ENCODE measurements around the gene FJX1.
A peak's percentile ranks its signal among the peaks of the same experiment; 100 is the strongest.
"Not testable (repeated sequence)": the region's sequence is repeated elsewhere in the genome, so short reads cannot be mapped to it uniquely, and the experiment has no call there.

FJX1 gene

DNA sequence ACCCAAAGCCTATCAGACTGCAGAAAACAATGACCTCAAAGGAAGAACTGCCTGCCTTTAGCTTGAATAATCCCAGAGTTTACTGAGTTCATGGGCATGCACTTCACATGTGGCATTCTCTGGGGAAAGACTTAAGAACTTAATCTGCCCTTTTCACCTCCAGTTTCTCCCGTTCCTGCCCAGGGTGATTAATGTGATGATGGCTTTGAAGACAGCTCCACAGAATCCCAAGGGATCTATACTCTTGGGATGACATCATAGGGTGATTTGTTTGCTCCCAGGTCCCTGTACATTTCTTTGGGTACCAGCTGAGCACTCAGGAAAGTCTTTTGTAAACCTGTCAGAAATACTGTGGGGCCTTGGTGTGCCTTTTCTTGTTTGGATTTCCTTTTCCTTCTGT lies 14.0 kb downstream of the FJX1 start:
- DNase-seq (ENCODE audit: low spot score), result no peak

DNA sequence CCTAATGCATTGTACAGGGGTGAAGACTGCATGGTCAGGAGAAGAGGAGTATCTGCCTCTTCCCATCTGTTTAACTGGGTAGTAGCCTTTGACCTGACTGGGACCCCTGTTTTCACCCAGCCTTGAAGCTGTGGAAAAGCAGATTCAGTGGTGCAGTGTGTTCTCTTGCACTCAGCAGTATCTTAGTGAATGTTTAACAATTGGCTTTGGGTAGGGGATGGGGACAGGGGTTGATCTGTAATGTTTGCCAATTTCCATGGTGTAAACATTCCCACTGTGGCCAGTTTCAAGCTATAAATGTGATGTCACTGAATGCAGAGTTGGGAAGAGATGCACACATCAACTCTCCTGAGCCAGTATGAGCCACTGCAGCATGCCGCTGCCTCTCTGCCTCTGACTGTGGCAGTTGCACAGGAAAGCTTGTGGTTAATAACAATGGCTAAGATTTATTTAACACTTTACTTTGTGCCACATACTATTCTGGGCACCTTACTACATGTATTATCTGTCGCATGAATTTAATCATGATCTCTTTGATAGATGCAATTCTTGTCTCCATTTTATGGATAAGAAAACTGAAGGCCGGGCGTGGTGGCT lies 15.7 kb downstream of the FJX1 start:
- no peak for DNase-seq (ENCODE audit: low spot score)

- DNase-seq (ENCODE audit: low spot score), result no peak
Measured at GRCh38 chr11:35635933-35636332, 17.7 kb downstream of the FJX1 start.

DNA sequence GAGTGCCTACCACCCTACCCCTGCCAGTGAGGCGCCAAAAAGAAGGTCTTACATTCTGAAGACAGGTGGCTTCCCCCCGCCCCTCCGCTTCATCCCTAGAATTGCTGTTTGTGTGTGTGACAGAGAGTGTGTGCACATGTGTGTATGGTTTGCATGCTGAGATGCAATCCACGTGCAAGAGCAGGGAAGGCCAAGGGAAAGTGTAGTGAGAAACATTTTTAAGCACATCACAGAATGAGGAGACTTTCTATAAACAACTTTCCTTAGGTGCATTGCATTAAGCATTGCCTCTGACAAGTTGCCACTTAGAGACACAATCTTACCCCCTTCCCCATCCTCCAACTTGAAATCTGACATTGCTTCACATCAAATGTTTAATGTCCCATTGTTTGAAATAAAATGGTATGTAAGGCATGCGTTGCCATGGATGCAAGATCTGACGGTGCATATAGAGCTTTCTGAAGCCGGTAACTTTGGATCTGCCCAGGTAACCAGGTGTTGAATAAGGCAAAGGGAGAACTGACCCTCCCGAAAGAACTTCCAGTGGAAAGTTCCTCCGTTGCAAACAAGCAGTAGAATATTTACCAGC lies 21.4 kb downstream of the FJX1 start:
- DNase-seq (ENCODE audit: low spot score), result peak; percentile 31

- DNase-seq (ENCODE audit: low spot score), result no peak
Measured at GRCh38 chr11:35641171-35641897, 23.1 kb downstream of the FJX1 start.

GRCh38 chr11:35641964-35642363 lies 23.7 kb downstream of the FJX1 start:
- no peak for DNase-seq (ENCODE audit: low spot score)

- DNase-seq (ENCODE audit: low spot score), result no peak
Measured at GRCh38 chr11:35647421-35648093, 29.3 kb downstream of the FJX1 start.

DNA sequence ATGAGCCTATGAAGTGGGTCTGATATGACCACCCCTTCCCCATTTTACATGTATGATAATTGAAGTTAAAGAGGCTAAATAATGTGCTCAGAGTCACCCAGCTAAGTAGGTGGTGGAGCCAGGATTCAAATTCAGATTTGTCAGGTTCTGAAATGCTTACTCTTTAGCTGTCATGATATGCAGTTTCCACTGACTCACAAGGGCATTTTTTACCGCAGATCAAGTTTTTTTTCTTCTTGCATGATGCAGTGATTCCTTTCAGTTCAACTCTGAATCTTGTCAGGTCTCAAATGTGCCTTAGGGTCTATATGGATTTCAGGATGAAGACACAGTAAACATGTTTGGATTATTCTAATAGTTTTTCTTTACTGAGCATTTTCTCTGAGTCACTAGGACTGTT lies 31.7 kb downstream of the FJX1 start:
- no peak for DNase-seq (ENCODE audit: low spot score)

DNA sequence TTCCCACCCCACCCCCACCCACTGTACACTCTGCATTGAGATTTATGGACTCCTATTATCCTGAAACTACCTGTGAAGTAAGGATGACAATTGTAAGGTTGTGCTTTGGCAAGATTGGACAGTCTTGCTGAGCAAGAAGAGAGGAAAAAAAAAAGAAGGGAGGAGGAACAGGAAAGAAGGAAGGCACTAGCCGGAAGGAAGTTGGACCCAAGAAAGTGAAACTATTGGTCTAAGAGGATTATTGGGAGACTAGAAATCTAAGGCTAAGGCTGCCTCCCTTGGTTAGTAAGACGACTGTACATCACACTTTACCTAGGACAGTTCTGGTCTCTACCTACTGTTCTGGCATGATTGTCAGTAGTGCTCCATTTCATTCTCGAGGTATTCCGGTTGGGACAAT lies 32.2 kb downstream of the FJX1 start:
- DNase-seq (ENCODE audit: low spot score), result no peak

GRCh38 chr11:35651263-35651662 lies 33.0 kb downstream of the FJX1 start:
- no peak for DNase-seq (ENCODE audit: low spot score)

- not testable (repeated sequence) for DNase-seq (ENCODE audit: low spot score)
Measured at GRCh38 chr11:35652786-35653185, 34.5 kb downstream of the FJX1 start.

GRCh38 chr11:35654711-35655110 lies 36.5 kb downstream of the FJX1 start:
- no peak for DNase-seq (ENCODE audit: low spot score)

DNA sequence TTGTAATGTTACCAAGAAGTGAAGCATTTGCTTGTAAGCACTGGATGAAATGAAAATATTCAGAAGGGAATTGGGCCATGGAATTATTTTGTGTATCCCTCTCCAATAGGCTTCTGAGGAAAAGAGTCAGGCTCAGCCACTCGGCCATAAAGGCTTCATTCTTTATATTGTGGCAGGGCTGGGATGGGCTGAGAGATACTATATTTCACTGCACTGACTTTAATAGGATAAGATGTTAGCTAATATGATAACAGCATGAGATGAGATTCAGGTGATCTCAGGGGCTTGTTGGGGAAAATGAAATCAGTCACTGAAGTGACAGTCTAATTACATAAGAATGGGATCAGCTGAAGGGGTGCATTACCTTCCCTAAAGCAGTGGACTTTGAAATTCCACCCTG lies 37.0 kb downstream of the FJX1 start:
- DNase-seq (ENCODE audit: low spot score), result no peak

GRCh38 chr11:35655856-35656255 lies 37.6 kb downstream of the FJX1 start:
- no peak for DNase-seq (ENCODE audit: low spot score)

DNA sequence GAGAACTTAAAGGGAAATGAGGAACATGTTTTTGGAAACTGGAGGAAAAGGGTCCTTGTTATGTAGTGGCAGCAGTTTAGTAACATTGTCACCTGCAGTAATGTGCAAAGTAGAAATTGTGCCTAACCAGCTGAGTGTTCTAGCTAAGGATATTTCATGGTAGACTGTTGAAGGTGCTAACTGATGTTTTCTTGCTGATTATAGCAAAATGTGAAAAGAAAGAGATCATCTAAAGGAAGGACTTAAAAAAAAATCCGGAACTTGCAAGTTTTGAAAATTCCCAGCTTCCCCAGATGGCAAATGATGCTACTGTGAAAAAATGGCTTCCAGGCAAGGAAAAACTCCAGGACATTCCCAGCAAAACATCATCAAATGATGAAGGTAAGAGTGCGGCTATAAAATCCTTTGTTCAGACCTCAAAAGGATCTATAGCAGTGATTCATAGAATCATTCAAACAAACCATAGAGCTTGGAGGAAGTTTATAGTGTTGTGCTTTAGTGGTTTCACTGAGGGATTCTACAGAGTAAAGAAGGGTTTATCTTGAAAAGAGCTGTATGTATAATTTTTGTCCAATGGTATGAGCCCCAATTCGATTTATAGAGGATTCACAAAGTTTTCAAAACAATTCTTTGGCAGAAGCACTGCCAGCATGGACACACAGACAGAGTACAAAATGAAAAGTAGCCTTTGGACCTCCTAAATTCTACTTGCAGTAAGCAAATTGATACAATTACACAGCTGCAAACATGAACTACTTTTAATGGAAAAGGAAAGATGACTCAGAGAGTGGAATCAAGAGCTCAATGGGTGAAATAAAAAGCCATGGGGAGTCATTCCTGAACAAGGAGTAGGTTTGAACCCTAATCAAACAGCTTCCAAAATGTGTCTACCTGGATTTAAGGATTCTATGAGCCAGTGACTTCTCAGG lies 40.0 kb downstream of the FJX1 start:
- DNase-seq (ENCODE audit: low spot score), result no peak

- DNase-seq (ENCODE audit: low spot score), result no peak
Measured at GRCh38 chr11:35661534-35661933, 43.3 kb downstream of the FJX1 start.

GRCh38 chr11:35662061-35662648 lies 43.9 kb downstream of the FJX1 start:
- DNase-seq (ENCODE audit: low spot score), result no peak

DNA sequence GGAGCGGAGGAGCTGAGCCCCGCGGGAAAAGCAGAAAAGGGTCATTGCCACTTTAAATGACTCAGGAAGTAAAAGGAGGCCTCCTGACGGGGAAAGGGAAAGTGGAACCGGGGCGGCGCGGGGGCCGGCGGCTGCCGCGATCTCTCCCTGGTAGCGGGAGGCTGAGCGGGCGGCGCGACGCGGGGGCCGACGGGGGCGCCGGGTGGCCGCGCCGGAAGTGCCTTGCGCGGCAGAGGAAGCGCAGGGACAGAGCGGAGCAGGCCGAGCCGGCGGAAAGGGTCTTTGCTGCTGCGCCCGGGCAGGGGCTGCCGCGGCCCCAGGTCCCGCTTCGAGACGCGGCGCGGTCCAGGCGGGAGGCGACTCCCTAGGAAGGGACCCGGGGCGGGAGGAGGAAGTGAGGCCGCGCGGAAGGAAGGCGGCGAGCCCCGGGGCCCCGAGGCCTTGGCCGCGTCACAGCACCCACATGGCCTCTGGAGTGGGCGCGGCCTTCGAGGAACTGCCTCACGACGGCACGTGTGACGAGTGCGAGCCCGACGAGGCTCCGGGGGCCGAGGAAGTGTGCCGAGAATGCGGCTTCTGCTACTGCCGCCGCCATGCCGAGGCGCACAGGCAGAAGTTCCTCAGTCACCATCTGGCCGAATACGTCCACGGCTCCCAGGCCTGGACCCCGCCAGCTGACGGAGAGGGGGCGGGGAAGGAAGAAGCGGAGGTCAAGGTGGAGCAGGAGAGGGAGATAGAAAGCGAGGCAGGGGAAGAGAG lies 44.6 kb downstream of the FJX1 start, which contains the start of gene TRIM44:
Gene TRIM44 (plus strand): TSS at position 127 of the 759 bp plus-strand sequence. CDS start 337 bp downstream, at position 464.
- DNase-seq (ENCODE audit: low spot score), result peak; percentile 86

DNA sequence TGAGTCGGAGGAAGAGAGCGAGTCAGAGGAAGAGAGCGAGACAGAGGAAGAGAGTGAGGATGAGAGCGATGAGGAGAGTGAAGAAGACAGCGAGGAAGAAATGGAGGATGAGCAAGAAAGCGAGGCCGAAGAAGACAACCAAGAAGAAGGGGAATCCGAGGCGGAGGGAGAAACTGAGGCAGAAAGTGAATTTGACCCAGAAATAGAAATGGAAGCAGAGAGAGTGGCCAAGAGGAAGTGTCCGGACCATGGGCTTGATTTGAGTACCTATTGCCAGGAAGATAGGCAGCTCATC lies 45.1 kb downstream of the FJX1 start:
- DNase-seq (ENCODE audit: low spot score), result no peak

GRCh38 chr11:35664977-35665441 lies 46.7 kb downstream of the FJX1 start:
- DNase-seq (ENCODE audit: low spot score), result no peak

- DNase-seq (ENCODE audit: low spot score), result no peak
Measured at GRCh38 chr11:35667257-35667656, 49.0 kb downstream of the FJX1 start.

Data from iPS-NIHi11 (cell line).